ENCODE results near the gene PPEF1.
A peak's percentile ranks its signal among the peaks of the same experiment; 100 is the strongest.
"Not testable (repeated sequence)": the region's sequence is repeated elsewhere in the genome, so short reads cannot be mapped to it uniquely, and the experiment has no call there.

Gene PPEF1

DNA sequence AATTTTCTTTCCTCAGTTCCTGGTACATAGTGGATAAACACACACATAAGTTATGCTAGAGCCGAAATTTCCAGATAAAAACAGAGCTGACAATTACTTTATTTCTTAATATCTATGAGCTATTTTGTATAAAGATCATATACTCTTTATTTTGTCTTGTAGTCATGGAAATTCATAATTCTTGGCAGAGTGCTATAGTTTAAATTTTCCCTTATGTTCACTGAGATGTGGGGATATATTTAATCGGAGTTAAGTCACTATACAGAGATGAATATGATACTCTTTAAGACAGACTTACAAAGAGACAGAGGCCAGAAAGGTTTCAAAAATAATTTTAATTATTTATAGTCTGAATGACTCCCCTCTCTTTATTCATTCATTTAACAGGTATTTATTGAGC, 89.7 kb downstream of the PPEF1 start:
- DNase-seq (ENCODE audit: low read depth in 2 of 2): no peak

DNA sequence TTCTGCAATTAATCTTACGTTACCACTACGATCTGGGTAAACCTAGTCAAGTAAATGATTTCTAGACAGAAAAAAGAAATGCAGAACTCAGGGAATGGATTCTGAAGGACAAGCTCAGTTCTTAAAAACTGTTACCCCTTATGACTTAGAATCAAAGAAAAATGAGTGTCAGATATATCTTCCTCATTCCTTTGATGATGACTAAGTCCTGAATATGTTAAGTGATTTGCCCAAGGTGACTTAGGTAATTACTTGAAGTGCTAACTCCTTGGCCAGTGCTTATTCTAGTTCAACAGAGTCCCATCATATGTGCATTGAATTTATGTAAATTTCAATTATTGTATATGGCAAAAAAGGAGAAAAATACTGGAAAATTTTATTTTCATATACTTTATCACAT, 92.5 kb downstream of the PPEF1 start:
- DNase-seq (ENCODE audit: low read depth in 2 of 2): no peak

DNA sequence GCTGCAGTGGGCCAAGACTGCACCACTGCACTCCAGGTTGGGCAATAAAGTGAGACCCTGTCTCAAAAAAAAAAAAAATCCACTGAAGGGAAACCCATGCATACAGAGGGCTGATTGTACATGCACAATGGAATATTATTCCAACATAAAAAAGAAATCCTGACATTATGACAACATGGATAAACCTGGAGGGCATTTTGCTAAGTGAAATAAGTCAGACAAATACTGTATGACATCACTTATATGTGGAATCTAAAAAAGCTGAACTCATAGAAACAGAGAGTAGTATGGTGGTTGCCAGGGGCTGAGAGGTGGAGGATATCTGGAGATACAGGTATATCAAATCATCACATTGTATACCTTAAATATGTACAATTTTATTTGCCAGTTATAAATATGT, 102.2 kb downstream of the PPEF1 start:
- no peak for DNase-seq (ENCODE audit: low read depth in 2 of 2)

GRCh38 chrX:18810416-18810815, 103.0 kb downstream of the PPEF1 start:
- no peak for DNase-seq (ENCODE audit: low read depth in 2 of 2)

- no peak for DNase-seq (ENCODE audit: low read depth in 2 of 2)
Measured at GRCh38 chrX:18825375-18825774, 117.9 kb downstream of the PPEF1 start.

DNA sequence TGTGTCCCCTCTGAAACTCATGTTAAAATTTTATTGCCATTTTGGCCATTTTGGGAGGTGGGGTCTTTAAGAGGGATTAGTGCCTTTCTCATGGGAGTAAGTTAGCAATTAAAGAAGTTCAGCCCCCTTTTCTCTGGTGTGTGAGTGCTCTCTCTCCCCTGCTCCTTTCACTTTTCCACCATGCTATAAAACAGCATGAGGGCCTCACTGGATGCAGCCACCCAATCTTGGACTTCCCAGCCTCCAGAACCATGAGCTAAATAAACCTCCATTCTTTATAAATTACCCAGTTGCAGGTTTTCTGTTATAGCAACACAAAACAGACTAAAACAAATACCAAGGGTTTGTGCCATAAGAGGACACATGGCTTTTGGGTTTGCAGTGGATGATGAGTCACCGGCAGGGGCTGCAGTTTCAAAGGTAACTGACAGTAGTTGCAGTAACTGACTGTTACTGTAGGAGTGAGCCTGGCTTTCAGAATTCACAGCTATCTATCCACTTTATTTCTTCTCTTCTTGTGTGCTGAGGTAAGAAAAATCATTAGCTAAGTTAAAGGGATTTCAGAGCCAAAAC, 121.5 kb downstream of the PPEF1 start:
- DNase-seq (ENCODE audit: low read depth in 2 of 2): no peak

- no peak for DNase-seq (ENCODE audit: low read depth in 2 of 2)
Measured at GRCh38 chrX:18833071-18833731, 125.8 kb downstream of the PPEF1 start.

GRCh38 chrX:18847901-18848300, 140.5 kb downstream of the PPEF1 start:
- DNase-seq (ENCODE audit: low read depth in 2 of 2): not testable (repeated sequence)

- peak; percentile 19 to 20 for DNase-seq (ENCODE audit: low read depth in 2 of 2)
Measured at GRCh38 chrX:18855919-18856644, 148.6 kb downstream of the PPEF1 start.

DNA sequence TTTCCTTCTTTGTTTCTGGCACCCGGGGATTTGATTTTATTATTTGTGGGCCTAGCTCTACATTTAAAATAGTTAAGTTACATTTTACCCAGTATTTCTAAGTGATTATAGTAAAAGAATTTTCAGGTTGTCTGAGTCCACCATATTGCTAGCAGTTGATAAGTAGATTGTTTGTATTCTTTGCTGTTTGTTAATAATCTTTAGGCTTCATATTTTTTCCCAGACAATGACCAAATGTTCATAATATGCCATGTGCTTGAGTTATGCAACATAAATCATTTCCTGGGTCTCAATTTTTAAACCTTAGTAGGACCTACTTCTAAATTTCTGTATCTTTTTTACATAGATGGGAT, 149.2 kb downstream of the PPEF1 start:
- no peak for DNase-seq (ENCODE audit: low read depth in 2 of 2)

- DNase-seq (ENCODE audit: low read depth in 2 of 2): no peak
Measured at GRCh38 chrX:18861511-18861910, 154.1 kb downstream of the PPEF1 start.

DNA sequence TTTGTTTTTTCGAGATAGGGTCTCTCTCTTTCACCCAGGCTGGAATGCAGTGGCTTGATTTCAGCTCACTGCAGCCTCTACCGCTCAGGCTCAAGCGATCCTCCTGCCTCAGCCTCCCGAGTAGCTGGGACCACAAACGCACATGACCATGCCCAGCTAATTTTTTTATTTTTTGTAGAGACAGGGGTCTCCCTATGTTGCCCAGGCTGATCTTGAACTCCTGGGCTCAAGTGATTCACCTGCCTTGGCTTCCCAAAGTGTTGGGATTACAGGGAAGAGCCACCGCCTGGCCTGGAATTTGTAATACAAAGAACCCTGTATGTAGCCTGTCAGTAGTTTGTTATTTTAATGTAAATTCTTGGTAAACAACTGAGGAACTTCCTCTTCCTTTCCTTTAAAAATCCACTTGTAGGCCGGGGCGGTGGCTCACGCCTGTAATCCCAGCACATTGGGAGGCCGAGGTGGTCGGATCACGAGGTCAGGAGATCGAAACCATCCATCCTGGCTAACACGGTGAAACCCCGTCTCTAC, 157.0 kb downstream of the PPEF1 start:
- no peak for DNase-seq (ENCODE audit: low read depth in 2 of 2)

- no peak for DNase-seq (ENCODE audit: low read depth in 2 of 2)
Measured at GRCh38 chrX:18871161-18871890, 163.9 kb downstream of the PPEF1 start.

- no peak for DNase-seq (ENCODE audit: low read depth in 2 of 2)
Measured at GRCh38 chrX:18871970-18872369, 164.5 kb downstream of the PPEF1 start.

- no peak for DNase-seq (ENCODE audit: low read depth in 2 of 2)
Measured at GRCh38 chrX:18872621-18873020, 165.2 kb downstream of the PPEF1 start.

GRCh38 chrX:18873189-18873791, 165.8 kb downstream of the PPEF1 start:
- peak; percentile 24 to 43 for DNase-seq (ENCODE audit: low read depth in 2 of 2)

GRCh38 chrX:18873836-18874235, 166.4 kb downstream of the PPEF1 start:
- no peak for DNase-seq (ENCODE audit: low read depth in 2 of 2)

GRCh38 chrX:18874560-18875255, 167.3 kb downstream of the PPEF1 start:
- DNase-seq (ENCODE audit: low read depth in 2 of 2): no peak

DNA sequence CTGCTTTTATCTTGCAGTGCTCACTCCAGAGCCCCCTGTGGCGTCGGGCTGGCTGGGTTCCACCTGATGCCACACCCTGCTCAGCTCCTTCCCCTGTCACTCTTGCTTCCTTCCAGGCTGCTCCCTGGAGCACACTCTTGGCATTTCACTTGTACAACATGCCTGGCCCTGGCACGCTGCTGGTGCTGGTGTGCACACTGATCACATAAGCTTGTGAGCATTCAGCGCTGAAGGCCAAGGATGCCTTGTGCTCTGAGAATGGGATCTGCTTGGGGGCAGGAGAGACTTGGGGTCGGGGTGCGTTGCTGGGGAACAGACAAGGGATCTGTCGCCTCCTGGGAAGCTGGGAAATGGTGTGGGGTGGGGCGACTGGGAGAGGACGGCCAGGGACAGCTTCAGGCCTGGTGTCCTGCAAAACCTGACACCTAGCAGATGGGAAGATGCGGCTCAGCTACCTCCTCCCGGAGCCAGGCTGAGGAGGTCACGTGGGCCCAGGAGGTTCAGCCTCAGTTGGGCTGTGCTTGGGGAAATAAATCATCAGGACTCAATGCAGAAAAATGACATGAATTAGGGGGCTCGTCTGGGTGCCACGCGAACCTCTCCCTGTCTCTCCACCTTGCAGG, 167.9 kb downstream of the PPEF1 start:
- DNase-seq (ENCODE audit: low read depth in 2 of 2): no peak

- DNase-seq (ENCODE audit: low read depth in 2 of 2): no peak
Measured at GRCh38 chrX:18877469-18877868, 170.0 kb downstream of the PPEF1 start.

Measured in fibroblast of skin of left biceps (primary cell).